NCI-H1436 (cell line): Measurements from ENCODE around the gene PMM2.
"Not testable (repeated sequence)": the region's sequence is repeated elsewhere in the genome, so short reads cannot be mapped to it uniquely, and the experiment has no call there.

Experiments used
- DNase-seq: peaks from one replicate; lab custom pipeline; 2025; lab: John Stamatoyannopoulos, UW

PMM2 gene

DNA sequence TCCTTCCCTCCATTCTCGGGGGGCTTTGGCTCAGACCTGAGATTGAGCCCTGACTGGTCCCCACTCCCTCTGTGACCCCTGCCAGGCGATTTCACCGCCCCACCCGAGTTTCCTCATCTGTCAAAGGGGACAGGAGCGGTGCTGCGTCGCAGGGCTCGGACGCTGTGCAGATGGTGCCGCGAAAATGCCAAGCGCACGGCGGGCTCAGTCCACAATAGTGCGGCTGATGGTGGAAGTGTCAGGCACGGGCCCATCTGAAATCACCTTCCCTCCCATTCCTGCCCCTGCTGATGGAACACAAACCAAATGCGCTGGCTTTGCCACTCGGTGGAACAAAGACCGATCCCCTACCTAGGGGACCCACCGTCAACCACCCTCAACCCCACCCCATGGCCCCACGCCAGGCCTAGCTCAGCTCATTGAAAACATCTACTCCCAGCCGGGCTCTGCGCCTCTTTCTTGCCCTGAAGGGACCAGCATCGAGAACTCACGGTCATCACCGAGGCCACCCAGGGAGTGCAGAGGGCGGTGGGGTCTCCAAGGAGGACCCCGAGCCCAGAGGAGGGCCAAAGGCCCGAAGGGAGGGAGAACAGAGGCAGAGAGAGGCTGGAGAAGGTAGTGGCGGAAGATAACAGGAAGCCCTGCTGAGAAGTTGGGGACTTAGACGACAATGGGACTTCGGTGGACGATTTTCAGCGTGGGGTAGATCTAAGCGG is 69.7 kb downstream of the PMM2 start:
- no peak for DNase-seq

DNA sequence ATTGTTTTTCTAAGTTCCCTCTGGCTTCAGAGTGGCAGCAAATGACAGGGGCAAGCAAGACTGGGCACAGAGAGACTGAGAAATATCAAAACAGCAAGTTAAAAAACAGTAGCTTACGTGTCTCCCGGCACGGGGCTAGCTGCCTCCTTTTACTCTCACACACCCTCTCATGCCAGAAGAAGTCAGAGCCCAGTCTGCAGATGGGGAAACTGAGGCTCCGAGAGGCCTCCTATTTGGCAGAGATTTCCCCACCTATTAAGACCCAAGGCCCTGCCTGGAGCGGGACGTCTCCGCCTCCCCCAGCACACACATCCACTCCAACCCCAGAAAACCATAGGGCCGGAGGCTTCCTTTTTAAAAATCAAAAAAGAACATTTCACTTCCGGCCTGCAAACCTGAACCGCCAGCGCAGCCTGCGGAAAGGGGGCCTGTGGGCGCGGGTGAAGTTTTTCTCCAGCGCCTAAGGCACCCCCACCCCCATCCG is 70.3 kb downstream of the PMM2 start:
- no peak for DNase-seq

DNA sequence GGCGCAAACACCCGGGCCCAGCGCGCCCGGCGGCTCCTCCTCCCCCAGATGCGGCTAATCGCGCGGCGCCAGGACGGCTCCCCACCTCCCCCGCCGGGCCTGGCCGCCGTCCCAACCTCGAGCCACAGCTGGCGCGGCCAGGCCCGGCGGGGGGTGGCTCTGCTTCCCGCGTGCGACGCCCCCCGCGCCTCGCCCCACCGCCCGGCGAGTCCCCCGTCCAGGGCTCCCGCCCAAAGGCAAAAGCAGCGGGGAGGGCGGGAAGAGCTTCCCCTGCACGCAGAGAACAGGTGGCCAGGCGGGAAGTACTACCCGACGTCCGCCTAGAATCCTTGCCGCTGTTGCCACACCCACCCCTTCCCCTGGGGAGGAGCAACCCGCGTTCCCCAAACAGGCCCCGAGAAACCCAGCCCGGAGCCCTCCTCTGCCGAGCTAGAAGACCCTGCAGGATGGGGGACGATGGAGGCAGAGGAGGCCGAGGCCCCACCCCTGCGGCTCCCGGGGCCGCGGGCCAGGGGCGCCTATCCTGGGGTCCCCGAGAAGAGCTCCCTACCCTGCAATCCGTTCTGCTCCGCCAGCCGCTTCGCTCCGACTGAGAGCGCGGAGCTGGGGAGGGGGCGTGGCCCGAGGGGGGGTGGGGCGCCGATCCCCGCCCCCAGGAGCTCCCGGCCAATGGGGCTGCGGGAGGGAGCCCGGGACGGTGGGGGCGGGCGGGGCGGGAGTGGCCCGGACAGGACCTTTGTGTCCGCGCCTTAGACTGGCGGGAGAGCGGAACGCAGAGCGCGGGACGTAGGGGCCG is 71.0 kb downstream of the PMM2 start, which contains the start of gene CARHSP1:
Gene CARHSP1, minus strand, starts transcription at position 591 of the 796 bp plus-strand sequence. CDS start 9,678 bp downstream, outside the sequence.
- peak; percentile 89 for DNase-seq

DNA sequence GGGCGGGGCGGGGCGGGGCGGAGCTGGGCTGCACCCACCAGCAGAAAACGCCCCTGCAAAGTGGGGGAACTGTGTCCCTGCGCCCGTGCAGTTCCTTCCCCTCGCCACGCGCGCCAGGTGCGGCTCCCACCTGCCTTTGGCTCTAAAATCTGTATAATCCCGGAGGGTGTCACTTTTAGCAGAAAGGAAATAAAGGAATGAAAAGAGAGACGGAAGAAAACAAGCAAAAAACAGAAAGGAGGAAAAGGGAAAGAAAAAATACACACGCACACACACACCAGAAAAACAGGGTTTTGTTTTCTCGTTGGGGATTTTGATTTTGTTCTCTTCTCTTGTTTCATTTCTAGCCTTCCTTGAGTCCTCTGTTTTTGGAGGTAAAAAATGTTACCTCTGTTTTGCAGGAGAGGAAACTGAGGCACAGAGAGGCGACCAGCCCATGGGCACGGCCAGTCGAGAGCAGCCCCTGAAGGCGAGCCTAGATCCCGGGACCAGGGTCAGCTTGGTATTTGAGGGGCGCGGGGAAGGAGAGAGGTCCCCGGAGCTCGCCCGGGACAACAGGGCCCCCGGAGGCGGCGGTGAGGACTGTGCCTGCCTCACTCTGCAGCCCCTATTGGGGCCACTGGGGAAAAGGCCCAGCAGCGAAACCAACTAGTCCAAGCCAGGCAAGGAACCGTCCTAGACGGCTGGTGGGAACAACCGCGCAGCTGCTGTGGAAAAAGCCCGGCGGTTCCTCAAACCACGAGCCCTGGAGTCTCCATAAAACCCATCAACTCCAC is 71.8 kb downstream of the PMM2 start:
- DNase-seq: no peak

DNA sequence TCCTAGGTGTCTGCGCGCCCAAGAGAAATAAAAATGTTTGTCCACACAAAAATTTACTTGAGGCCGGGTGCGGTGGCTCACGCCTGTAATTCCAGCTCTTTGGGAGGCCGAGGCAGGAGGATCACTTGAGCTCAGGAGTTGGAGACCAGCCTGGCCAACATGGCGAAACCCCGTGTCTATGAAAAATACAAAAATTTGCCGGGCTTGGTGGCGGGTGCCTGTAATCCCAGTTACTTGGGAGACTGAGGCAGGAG is 72.3 kb downstream of the PMM2 start:
- not testable (repeated sequence) for DNase-seq

DNA sequence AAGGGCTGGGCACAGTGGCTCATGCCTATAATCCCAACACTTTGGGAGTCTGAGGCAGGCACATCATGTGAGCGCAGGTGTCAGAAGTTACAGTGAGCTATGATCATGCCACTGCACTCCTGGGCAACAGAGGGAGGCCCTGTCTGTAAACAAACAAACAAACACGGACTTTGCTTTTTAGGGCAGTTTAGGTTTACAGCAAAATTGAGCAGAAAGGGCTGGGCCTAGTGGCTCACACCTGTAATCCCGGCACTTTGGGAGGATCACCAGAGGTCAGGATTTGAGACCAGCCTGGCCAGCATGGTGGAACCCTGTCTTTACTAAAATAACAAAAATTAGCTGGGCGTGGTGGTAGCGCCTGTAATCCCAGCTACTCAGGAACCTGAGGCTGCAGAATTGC is 74.4 kb downstream of the PMM2 start:
- no peak for DNase-seq

DNA sequence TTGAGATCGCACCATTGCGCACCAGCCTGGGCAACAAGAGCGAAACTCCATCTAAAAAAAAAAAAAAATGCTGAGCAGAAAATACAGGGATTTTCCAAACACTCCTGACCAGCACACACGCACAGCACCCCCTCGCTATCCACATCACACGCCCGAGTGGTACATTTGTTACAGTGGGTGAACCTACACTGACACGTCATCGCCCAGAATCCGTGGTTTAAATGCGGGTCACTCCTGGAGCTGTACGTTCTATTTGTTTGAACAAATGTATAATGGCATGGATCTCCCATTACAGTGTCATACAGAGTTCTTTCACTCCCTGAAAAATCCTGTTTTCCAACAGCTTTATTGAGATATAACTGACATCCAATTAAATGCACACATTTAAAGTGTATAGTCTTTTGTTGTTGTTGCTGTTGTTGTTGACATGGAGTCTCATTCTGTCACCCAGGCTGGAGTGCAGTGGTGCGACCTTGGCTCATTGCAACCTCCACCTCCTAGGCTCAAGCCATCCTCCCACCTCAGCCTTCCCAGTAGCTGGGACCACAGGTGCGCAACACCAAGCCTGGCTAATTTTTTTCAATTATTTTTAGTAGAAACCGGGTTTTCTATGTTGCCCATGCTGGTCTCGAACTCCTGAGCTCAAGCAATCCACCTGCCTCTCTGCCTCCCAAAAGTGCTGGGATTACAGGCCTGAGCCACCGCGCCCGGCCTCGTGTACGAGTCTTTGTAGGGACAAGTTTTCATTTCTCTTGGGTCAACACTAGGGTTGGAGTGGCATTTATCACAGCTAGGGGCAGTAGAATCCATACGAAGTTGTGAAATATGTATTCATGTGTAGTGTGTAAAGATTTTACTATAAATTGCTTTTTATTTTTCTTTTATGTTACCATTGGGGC is 75.6 kb downstream of the PMM2 start:
- no peak for DNase-seq

DNA sequence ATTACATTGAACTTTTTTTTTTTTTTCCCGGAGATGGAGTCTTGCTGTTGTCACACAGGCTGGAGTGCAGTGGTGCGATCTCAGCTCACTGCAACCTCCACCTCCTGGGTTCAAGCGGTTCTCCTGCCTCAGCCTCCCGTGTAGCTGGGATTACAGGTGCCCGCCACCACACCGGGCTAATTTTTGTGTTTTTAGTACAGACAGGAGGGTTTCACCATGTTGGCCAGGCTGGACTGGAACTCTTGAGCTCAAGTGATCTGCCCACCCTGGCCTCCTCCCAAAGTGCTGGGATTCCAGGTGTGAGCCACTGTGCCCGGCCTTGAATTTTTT is 76.2 kb downstream of the PMM2 start:
- not testable (repeated sequence) for DNase-seq

DNA sequence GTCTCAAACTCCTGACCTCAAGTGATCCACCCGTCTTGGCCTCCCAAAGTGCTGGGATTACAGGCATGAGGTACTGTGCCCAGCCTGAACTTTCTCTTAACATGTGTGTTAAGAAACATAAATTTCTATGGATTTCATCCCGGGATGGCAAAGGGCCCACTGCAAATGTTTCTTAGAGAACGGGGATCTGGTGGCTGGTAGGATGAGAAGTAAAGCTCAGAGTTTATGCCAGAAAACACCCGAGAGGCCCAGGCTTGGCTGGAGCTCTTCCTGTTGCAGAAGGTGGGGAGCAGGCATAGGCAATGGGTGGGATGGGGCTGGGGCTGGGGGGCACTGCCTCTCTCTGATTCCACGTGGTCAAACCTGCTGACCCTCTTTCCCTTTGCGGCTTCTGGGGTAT is 76.7 kb downstream of the PMM2 start:
- no peak for DNase-seq

DNA sequence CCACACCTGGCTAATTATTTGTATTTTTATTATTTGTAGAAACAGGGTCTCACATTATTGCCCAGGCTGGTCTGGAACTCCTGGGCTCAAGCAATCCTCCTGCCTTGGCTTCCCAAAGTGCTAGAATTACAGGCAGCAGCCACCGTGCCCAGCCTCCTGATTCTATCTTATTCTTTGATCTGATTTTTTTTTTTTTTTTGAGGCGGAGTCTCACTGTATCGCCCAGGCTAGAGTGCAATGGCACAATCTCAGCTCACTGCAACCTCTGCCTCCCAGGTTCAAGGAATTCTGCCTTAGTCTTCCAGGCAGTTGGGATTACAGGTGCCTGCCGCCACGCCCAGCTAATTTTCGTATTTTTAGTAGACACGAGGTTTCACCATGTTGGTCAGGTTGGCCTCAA is 77.7 kb downstream of the PMM2 start:
- DNase-seq: not testable (repeated sequence)

DNA sequence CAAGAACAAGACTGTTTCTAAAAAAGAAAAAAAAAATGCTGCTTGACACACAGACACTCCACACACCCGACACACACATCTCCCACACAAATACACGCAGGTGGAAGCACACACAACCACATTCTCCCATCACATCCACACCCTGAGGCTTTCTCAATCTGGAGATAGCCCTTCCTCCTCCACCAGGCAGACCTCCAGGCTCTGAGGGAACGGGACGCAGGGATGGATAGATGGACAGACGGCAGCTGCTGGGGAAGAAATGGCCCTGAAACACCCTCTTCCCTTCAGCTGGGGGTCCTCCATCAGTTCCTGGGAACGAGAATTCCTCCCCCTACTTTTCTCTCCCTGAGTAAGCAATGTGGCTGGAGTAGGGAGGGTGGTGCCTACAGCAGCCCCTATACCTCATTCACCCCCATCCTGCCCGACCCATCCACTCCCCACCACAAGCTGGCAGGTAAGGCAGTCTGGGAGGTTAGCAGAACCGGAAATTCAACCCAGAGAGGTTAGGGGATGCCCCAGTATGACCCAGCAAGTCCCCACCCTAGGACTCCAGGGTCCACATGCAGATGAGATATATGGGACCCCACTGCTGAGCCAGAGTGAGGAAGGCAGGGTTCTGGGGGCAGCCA is 80.4 kb downstream of the PMM2 start:
- no peak for DNase-seq

DNA sequence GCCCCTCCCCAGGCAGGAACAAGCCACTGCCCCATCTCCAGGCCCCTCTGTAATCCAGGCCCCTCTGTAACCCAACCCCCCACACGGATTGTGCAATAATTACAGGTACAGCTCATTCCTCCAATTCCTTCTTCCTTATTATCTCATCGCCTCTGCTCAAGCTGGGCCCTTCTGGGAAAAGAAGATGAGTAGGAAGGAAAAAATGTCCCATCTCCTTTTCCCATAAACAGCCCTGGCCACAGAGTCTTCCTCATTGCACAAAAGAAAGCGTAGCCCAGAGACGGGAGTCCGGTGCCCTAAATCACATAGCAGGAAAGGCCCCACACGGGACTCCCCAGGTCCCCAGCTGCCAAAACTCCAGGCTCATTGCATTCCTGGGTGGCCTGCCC is 80.9 kb downstream of the PMM2 start:
- no peak for DNase-seq

DNA sequence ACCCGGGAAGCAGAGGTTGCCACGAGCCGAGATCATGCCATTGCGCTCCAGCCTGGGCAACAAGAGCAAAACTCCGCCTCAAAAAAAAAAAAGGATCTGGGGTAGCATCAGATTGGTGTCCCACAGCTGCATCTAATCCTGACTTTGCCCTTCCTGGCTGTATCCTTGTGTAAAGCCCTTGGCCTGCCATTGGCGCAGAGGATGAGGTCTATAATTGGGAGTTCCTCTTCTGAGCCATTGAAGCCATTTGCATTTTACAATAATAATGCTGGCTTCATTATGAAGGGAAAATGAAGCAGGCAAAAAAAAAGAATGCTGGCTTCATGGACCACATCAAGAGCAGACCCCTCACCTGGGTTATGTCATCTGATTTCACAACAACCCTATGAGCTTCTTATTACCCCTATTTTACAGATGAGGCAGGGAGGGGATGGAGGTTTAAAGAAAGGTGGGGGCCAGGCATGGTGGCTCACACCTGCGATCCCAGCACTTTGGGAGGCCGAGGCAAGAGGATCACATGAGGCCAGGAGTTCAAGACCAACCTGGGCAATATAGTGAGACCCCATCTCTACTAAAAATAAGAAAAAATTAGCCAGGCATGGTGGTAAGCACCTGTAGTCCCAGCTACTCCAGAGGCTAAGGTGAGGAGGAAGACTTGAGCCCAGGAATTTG is 83.3 kb downstream of the PMM2 start:
- DNase-seq: no peak

DNA sequence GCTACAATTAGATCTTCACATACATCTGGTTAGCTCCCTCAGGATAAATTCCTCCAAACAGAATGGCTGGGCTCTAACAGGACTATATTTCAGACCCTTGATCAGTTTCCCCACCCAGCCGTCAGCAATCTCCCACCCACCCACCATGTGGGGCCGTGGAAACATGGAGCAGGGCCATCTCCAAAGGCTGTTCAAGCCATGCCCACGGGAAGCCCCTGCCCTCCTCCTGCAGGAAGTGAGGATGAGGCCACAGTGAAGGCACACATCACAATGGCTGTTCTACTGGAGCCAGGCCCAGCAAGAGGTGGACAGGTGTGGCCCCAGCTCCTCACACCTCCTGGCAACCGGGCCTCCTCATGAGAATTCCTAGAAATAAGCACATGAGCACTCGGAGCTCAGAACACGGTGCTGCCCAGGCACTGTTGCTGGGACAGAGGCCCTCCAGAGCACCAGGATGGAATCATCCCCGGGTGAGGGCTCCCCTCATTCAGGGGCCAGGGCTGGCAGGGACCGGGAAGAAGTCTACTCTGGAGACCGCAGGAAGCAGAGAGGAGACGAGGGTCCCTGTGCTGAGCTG is 84.5 kb downstream of the PMM2 start, which contains the start of gene LITAFD:
Gene LITAFD, plus strand, starts transcription at position 311 of the 577 bp plus-strand sequence. CDS start 2,005 bp downstream, outside the sequence.
- no peak for DNase-seq

DNA sequence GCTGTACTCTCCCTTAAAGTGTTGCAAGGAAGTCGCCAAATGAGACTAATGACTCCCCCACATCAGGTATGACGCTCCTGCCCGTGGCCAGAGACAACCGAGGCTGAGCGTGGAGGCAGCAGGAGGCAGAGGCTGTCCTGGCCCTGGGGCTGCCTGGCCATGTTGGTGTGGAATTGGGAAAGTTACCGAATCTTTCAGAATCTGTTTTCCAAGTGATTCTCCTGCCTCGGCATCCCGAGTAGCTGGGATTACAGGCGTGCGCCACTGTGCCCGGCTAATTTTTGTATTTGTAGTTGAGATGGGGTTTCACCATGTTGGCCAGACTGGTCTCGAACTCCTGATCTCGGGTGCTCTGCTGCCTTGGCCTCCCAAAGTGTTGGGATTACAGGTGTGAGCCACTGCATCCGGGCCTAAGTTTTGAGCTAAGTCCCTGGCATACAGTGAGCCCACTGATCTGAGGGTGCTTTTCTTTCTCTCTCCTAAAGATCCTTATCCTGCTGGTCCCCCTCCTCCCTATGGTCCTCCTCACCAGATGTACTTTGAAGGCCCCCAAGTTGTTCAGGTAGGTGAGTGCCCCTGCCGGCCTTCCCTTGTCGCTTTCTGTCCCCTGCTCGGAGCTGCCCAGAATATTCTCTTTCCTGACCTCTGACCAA is 85.2 kb downstream of the PMM2 start:
- no peak for DNase-seq

DNA sequence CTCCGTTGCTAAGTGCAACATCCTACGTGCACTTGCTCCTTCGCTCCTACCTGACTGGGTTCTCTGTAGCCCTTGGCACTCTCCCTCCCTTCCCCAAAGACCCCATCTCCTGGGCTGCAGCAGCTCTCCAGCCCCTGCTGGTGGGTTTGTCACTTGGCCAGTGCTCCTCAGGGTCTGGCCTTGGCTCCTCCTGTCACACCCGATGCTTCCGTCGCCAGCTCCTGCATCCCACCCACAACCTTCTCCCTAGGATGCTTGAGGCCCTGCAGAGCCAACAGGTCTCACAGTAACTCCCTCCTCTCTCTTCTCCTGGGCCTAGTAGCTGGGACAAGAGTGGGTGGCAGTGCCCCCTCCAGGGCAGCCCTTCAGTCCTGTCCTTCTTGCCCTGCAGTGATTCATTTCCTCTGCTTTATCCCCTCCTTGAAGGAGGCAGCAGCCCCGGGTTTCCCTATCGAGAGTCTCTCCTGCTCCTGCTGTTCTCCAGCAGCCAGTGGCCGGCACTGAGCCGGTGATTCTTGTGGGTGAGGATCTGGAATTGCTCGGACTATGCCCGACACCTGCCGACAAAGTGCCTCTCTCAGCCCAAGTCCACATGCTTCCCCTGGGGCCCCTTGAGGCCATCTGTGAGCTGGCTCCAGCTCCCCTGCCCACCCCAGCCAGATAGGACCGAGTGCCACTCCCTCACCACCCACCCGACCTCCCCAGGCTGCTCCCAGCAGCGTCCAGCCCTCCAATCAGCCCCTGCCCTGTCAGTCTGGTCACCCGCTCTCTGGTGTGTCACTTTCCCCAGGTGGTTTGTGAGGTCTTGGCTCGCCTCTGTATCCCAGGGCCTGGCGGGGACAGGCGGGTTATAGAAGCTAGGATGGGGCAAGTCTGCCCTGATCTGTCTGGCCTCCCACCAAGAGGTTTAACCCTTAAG is 88.3 kb downstream of the PMM2 start:
- DNase-seq: no peak

DNA sequence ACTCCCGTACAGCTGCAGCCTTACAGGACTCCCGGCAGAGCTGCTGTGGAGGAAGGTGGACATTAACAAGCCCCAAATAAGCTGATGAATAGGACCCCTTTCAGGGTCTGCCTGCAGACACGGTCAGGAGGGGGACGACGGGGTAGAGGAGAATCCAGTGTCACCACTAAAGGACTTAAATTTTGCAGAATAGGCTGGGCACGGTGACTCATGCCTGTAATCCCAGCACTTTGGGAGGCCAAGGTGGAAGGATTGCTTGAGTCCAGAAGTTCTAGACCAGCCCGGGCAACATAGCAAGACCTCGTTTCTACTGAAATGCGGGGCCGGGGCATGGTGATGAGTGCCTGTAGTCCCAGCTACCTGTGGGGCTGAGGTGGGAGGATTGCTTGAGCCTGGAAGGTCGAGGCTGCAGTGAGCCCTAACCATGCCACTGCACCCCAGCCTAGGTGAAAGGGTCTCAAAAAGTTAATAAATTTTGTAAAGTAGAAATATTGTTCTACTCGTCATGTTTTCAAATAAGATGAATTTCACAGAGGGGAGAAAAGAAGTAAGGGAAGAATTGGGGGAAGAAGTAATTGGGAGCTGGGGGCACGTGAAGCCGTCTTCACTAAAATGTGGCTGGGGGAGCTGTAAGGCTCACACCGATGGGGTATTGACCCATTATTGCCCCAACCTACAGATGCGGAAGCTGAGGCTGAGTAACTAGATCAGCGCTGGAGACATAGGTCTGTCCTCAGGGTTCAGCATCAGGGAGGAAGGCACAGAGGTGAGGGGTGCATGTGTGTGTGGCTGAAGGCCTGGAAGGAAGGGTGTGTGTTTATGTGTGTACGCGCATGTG is 89.2 kb downstream of the PMM2 start:
- DNase-seq: no peak

DNA sequence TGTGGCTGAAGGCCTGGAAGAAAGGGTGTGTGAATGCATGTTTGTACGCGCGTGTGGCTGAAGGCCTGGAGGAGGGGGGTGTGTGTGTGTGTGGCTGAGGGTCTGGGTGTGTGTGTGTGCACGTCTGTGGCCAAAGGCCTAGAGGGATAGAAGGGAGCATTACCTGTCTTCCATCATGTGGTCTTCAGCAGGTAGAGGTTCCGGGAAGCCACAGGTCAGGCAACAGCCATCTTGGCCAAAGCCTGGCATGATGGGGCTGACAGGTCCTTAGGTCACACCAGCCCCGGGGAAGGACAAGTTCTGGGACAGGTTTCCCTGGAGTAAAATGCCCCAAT is 89.8 kb downstream of the PMM2 start:
- no peak for DNase-seq
